Panc1 (cell line): ENCODE data around the gene NIPBL.

Source experiments
- POLR2AphosphoS5 ChIP-seq: IDR thresholded peaks from 2 replicates; pipeline ENCODE4 v1.6.1; 2012; ENCODE audit warnings: mild to moderate bottlenecking, low read depth, low read length, moderate library complexity
- TF ChIP-seq, protein P1 (sequence below): fragments of 450-650 bp; IDR thresholded peaks from 2 replicates; pipeline ENCODE4 v1.5.1; 2017; ENCODE audit warnings: mild to moderate bottlenecking
- TF ChIP-seq, protein P2 (sequence below), 2 experiments: IDR thresholded peaks; 2 replicates each; pipeline ENCODE4 v1.6.1; 2011 to 2012; ENCODE audit warnings: low read depth in 2 of 2, control low read depth in 1 of 2, low read length in 1 of 2, mild to moderate bottlenecking in 1 of 2, moderate library complexity in 1 of 2; ENCODE audit not compliant: insufficient read depth in 1 of 2

DNA sequence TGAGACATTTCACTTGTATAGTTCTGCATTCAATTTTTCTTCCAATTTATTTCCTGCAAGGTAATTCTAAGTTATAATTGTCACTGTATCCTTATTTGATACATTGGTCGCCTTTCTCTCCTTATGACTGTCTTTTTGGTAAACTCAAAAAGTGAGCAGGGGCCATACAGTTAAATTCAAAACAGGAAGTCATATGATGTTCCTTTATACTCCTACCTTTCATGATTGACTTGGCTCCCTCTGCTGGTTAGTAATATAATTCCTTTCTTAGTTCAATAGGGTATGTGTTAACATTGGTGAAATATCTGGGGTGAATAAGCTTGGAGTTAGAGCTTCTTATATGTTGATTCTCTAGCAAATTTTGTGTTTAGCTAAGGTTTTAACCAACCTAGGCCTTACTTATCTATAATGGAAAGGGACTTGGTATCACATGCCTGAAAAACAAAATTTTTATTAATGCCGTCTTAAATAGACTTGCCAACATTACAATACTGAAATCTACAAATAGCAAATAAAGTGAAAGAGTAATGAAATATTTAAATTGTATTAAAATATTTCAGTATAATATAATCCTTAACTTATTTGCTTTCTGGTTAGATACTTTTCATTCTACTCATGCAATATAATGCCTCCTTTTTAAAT lies 6.0 kb upstream of the NIPBL start:
- TF ChIP-seq, protein P1, sequence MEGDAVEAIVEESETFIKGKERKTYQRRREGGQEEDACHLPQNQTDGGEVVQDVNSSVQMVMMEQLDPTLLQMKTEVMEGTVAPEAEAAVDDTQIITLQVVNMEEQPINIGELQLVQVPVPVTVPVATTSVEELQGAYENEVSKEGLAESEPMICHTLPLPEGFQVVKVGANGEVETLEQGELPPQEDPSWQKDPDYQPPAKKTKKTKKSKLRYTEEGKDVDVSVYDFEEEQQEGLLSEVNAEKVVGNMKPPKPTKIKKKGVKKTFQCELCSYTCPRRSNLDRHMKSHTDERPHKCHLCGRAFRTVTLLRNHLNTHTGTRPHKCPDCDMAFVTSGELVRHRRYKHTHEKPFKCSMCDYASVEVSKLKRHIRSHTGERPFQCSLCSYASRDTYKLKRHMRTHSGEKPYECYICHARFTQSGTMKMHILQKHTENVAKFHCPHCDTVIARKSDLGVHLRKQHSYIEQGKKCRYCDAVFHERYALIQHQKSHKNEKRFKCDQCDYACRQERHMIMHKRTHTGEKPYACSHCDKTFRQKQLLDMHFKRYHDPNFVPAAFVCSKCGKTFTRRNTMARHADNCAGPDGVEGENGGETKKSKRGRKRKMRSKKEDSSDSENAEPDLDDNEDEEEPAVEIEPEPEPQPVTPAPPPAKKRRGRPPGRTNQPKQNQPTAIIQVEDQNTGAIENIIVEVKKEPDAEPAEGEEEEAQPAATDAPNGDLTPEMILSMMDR, result peak; percentile 73; the same call in 1 of the 2 replicates
- TF ChIP-seq, protein P2, sequence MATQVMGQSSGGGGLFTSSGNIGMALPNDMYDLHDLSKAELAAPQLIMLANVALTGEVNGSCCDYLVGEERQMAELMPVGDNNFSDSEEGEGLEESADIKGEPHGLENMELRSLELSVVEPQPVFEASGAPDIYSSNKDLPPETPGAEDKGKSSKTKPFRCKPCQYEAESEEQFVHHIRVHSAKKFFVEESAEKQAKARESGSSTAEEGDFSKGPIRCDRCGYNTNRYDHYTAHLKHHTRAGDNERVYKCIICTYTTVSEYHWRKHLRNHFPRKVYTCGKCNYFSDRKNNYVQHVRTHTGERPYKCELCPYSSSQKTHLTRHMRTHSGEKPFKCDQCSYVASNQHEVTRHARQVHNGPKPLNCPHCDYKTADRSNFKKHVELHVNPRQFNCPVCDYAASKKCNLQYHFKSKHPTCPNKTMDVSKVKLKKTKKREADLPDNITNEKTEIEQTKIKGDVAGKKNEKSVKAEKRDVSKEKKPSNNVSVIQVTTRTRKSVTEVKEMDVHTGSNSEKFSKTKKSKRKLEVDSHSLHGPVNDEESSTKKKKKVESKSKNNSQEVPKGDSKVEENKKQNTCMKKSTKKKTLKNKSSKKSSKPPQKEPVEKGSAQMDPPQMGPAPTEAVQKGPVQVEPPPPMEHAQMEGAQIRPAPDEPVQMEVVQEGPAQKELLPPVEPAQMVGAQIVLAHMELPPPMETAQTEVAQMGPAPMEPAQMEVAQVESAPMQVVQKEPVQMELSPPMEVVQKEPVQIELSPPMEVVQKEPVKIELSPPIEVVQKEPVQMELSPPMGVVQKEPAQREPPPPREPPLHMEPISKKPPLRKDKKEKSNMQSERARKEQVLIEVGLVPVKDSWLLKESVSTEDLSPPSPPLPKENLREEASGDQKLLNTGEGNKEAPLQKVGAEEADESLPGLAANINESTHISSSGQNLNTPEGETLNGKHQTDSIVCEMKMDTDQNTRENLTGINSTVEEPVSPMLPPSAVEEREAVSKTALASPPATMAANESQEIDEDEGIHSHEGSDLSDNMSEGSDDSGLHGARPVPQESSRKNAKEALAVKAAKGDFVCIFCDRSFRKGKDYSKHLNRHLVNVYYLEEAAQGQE (IDR thresholded peaks at IDR 0.05; ENCODE audit: insufficient read depth in 1 of 2, low read depth in 2 of 2, low read length in 1 of 2), result no peak
- TF ChIP-seq POLR2AphosphoS5, result no peak
